Hepatocyte (in vitro differentiated cells): ENCODE results near the gene HTR4. TPM values are rescaled to one million over a fixed set of nuclear protein-coding genes. Genes with fewer than 3 reads are reported as not detected.
"Not testable (repeated sequence)": the region's sequence is repeated elsewhere in the genome, so short reads cannot be mapped to it uniquely, and the experiment has no call there.

Source experiments
- DNase-seq: peaks from one replicate; pipeline ENCODE4 v3.0.0-alpha.2; 2016; ENCODE audit warnings: low spot score
- H2AFZ ChIP-seq: fragments of 200-600 bp; sonication (generic); 2 replicates; pipeline ENCODE4 v1.6.0; 2016; ENCODE audit warnings: antibody characterized with exemption, mild to moderate bottlenecking
- H3K27ac ChIP-seq: fragments of 200-600 bp; sonication (generic); 2 replicates; pipeline ENCODE4 v1.5.1; 2016; ENCODE audit warnings: mild to moderate bottlenecking
- H3K27me3 ChIP-seq: fragments of 200-600 bp; sonication (generic); 2 replicates; pipeline ENCODE4 v1.6.1; 2016
- H3K36me3 ChIP-seq: fragments of 200-600 bp; sonication (generic); replicated peaks from 2 replicates; pipeline ENCODE4 v1.5.1; 2016; ENCODE audit warnings: low read depth; ENCODE audit not compliant: insufficient read depth
- H3K4me1 ChIP-seq: fragments of 200-600 bp; sonication (generic); 2 replicates; pipeline ENCODE4 v1.5.1; 2016; ENCODE audit warnings: mild to moderate bottlenecking, moderate library complexity; ENCODE audit not compliant: insufficient read depth
- H3K4me2 ChIP-seq: fragments of 200-600 bp; sonication (generic); 2 replicates; pipeline ENCODE4 v1.6.0; 2016
- H3K4me3 ChIP-seq: fragments of 200-600 bp; sonication (generic); 2 replicates; pipeline ENCODE4 v1.5.1; 2016; ENCODE audit warnings: mild to moderate bottlenecking
- H3K79me2 ChIP-seq: fragments of 200-600 bp; sonication (generic); 2 replicates; pipeline ENCODE4 v1.6.0; 2017; ENCODE audit warnings: mild to moderate bottlenecking
- H3K9me2 ChIP-seq: fragments of 200-600 bp; sonication (generic); replicated peaks from 2 replicates; pipeline ENCODE4 v1.6.0; 2017; ENCODE audit warnings: mild to moderate bottlenecking; ENCODE audit not compliant: insufficient read depth
- H3K9me3 ChIP-seq: fragments of 200-600 bp; sonication (generic); 2 replicates; pipeline ENCODE4 v1.5.1; 2016; ENCODE audit warnings: low read depth, mild to moderate bottlenecking
- H4K20me1 ChIP-seq: fragments of 200-600 bp; sonication (generic); 2 replicates; pipeline ENCODE4 v1.6.0; 2016; ENCODE audit warnings: mild to moderate bottlenecking; ENCODE audit not compliant: insufficient read depth, poor library complexity, severe bottlenecking
- EZH2 ChIP-seq: fragments of 200-600 bp; sonication (generic); IDR thresholded peaks from 2 replicates; pipeline ENCODE4 v1.6.1; 2016; ENCODE audit warnings: antibody characterized with exemption, mild to moderate bottlenecking, borderline replicate concordance
- EZH2phosphoT487 ChIP-seq: fragments of 200-600 bp; sonication (generic); IDR thresholded peaks from one replicate; pipeline ENCODE4 v1.6.1; 2018; ENCODE audit warnings: antibody characterized with exemption, mild to moderate bottlenecking, low read depth, moderate library complexity; ENCODE audit not compliant: unreplicated experiment, severe bottlenecking
- WGBS: methylation state at CpG from one replicate; pipeline ENCODE4 v1.1.6; 2016; ENCODE audit warnings: low lambda C conversion rate; ENCODE audit errors: missing lambda C conversion rate; 5-methylcytosine and 5-hydroxymethylcytosine counted together
- polyA plus RNA-seq: library from polyadenylated mRNA; unstranded; fragments of >200 nt; fragmentation: Nextera tagmentation; extraction: Ambion mirVana; gene quantifications from 2 replicates; pipeline ENCODE4 v1.2.1, GENCODE V29; 2016
- total RNA-seq: library from RNA; depleted of rRNA; stranded (reverse); fragments of >200 nt; gene quantifications from 2 replicates; pipeline ENCODE4 v1.2.3, GENCODE V29; 2014
- TF ChIP-seq, protein P1 (sequence below): fragments of 200-600 bp; sonication (generic); IDR thresholded peaks from 2 replicates; pipeline ENCODE4 v1.5.1; 2016; ENCODE audit warnings: antibody characterized with exemption, mild to moderate bottlenecking; ENCODE audit not compliant: poor library complexity

The HTR4 gene
- total and polyA plus RNA-seq, 2 experiments from 2014 or later: 0.29 to 2.3 TPM

DNA sequence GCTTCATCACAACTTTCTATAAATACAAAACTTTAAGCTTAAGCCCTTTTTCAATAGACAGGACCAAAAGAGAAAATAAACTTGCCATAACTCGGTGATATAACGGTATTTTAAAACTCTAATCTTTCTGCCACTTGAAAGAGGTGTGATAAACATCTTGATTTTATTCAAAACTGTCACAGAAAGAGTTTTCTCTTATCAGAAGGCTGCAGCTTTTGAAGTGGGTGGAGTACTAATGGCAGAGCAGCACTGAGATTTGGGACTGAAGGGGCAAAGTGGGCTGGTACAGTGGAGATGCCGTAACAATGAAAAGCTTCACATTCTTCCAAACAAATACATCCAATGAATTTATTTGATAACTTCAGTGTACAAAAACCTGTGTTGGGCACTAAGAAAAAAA lies 178.0 kb downstream of the HTR4 start:
- Histone ChIP-seq H3K4me3 (no peak overlapping the region), H3K4me1 (no peaks in the 10 kb centered on the region), H3K9me3 (no peaks in the 10 kb centered on the region), H3K4me2 (no peak overlapping the region), H4K20me1 (no peaks in the 10 kb centered on the region), H3K27ac (no peak overlapping the region), H3K9me2 (no peaks in the 10 kb centered on the region), H2AFZ (no peak overlapping the region), H3K36me3 (no peaks in the 10 kb centered on the region), H3K27me3 (no peaks in the 10 kb centered on the region), H3K79me2 (no peaks in the 10 kb centered on the region)
- TF ChIP-seq EZH2: no peak
- TF ChIP-seq, protein P1, sequence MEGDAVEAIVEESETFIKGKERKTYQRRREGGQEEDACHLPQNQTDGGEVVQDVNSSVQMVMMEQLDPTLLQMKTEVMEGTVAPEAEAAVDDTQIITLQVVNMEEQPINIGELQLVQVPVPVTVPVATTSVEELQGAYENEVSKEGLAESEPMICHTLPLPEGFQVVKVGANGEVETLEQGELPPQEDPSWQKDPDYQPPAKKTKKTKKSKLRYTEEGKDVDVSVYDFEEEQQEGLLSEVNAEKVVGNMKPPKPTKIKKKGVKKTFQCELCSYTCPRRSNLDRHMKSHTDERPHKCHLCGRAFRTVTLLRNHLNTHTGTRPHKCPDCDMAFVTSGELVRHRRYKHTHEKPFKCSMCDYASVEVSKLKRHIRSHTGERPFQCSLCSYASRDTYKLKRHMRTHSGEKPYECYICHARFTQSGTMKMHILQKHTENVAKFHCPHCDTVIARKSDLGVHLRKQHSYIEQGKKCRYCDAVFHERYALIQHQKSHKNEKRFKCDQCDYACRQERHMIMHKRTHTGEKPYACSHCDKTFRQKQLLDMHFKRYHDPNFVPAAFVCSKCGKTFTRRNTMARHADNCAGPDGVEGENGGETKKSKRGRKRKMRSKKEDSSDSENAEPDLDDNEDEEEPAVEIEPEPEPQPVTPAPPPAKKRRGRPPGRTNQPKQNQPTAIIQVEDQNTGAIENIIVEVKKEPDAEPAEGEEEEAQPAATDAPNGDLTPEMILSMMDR: no peak
- no peak for TF ChIP-seq EZH2phosphoT487
- no peak for DNase-seq
- 48% methylated on average over 3 of the region's 3 CpGs for WGBS

DNA sequence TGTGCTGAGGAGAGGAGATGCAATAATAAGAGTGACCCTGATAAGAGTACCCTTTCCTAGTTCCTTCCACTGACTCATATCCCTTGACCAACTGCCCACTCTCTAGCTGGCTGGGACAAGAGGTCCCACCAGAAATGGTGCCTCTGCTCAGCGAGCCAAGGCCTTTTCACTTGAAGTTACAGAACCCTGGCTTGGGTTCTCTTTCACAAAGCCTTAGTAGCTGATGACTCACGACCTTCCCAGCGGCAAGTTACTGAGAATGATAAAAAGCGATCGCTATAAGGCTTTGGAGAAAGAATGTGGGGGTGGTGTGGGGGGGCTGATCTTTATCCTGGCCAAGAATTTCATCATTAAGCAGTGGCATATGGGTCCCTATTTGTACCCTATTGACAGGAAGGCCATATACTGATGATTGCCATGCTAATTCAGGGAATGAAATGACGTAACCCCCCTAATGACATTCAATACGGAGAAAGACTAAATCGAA lies 180.3 kb downstream of the HTR4 start:
- H3K36me3 ChIP-seq: no peaks in the 10 kb centered on the region
- TF ChIP-seq EZH2phosphoT487 (no peak), EZH2 (no peak)
- TF ChIP-seq, protein P1: no peak
- H3K4me1 ChIP-seq: no peaks in the 10 kb centered on the region
- no peak overlapping the region for H3K4me3 ChIP-seq
- no peaks in the 10 kb centered on the region for H3K9me3 ChIP-seq
- no peaks in the 10 kb centered on the region for H3K27me3 ChIP-seq
- no peak for DNase-seq
- no peaks in the 10 kb centered on the region for H3K79me2 ChIP-seq
- H3K4me2 ChIP-seq: no peak overlapping the region
- H3K27ac ChIP-seq: no peak overlapping the region
- H2AFZ ChIP-seq: no peak overlapping the region
- no peaks in the 10 kb centered on the region for H4K20me1 ChIP-seq
- WGBS: 83% methylated on average over 8 of the region's 8 CpGs
- H3K9me2 ChIP-seq: no peaks in the 10 kb centered on the region

DNA sequence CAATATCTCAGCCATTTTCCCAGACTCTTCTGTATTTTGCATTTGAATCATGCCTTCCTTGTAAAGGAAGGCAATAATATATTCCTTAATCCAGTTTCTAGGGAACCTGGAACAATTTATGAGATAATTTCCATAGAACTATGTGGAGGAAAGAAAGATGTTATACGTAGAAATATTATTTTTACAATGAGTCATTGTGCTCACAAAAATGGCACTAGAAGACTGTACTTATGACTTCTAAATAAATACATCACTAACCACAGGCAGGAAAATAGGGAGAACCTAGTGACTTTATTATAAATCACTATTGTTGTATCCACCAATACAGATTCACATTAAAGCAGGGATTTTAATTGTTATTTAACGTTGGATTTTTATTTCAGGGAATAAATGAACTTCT lies 182.9 kb downstream of the HTR4 start:
- no peak for TF ChIP-seq EZH2phosphoT487
- TF ChIP-seq, protein P1: no peak
- no peak for TF ChIP-seq EZH2
- DNase-seq: no peak
- no peaks in the 10 kb centered on the region for H3K27me3 ChIP-seq
- no peaks in the 10 kb centered on the region for H3K4me1 ChIP-seq
- no peaks in the 10 kb centered on the region for H3K79me2 ChIP-seq
- no peak overlapping the region for H3K27ac ChIP-seq
- no peaks in the 10 kb centered on the region for H3K9me2 ChIP-seq
- H2AFZ ChIP-seq: no peak overlapping the region
- no peaks in the 10 kb centered on the region for H4K20me1 ChIP-seq
- H3K36me3 ChIP-seq: no peaks in the 10 kb centered on the region
- WGBS: 94% methylated on average over 2 of the region's 2 CpGs
- no peak overlapping the region for H3K4me2 ChIP-seq
- H3K4me3 ChIP-seq: no peak overlapping the region
- no peaks in the 10 kb centered on the region for H3K9me3 ChIP-seq

DNA sequence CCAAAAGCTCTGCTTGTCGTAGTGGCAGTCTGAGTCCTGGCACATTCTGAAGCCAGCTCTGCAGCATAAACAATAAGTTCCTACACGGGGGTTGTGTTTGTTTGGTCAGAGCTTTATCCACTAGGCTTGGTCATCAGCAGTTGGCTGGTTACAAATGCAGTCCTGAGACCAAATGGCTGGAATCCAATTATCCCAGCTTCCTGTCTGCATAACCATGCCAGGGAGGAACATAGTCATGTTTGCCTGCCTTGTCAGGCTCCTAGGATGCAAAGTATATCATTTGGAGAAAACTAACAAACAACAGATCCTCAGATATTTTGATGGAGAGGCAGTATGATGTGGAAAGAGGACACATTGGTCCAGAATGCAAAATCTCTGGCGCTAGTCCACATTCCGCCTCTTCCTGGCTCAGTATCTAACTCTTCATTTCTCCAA lies 184.8 kb downstream of the HTR4 start:
- Histone ChIP-seq H3K27me3 (no peaks in the 10 kb centered on the region), H3K4me3 (no peak overlapping the region), H3K9me3 (no peaks in the 10 kb centered on the region), H3K9me2 (no peaks in the 10 kb centered on the region), H3K36me3 (no peaks in the 10 kb centered on the region), H3K27ac (no peak overlapping the region), H4K20me1 (no peaks in the 10 kb centered on the region), H3K79me2 (no peaks in the 10 kb centered on the region), H3K4me1 (no peaks in the 10 kb centered on the region), H2AFZ (no peak overlapping the region), H3K4me2 (no peak overlapping the region)
- no peak for DNase-seq
- TF ChIP-seq EZH2phosphoT487: no peak
- TF ChIP-seq EZH2: no peak
- TF ChIP-seq, protein P1: no peak
- 67% methylated on average over 4 of the region's 4 CpGs for WGBS

DNA sequence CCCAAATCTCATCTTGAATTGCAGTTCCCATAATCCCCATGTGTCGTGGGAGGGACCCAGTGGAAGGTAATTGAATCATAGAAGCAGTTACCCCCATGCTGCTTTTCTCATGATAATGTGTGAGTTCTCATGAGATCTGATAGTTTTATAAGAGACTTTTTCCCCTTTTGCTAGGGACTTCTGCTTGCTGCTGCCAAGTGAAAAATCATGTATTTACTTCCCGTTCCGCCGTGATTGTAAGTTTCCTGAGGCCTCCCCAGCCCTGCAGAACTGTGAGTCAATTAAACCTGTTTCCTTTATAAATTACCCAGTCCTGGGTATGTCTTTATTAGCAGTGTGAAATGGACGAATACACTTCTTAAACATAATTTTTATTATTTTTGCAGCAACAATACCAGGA lies 185.6 kb downstream of the HTR4 start:
- not testable (repeated sequence) for H3K79me2 ChIP-seq, H3K27me3 ChIP-seq, H4K20me1 ChIP-seq, H3K4me3 ChIP-seq, H3K4me1 ChIP-seq, H3K27ac ChIP-seq, DNase-seq, H3K36me3 ChIP-seq, H3K4me2 ChIP-seq, H3K9me3 ChIP-seq, H3K9me2 ChIP-seq, H2AFZ ChIP-seq
- WGBS: 90% methylated on average over 5 of the region's 5 CpGs
